ENCODE results near the gene ELL.

Gene ELL

GRCh38 chr19:18443831-18444230 lies 78.0 kb downstream of the ELL start:
- ATAC-seq = no peak
- TF ChIP-seq GLIS3 (CRISPR knock-in tag; IDR thresholded peaks at IDR 0.05) (no peak), ARNTL (CRISPR knock-in tag; IDR thresholded peaks at IDR 0.05; ENCODE audit: borderline replicate concordance, low read depth) (no peak), CREB5 (CRISPR knock-in tag; IDR thresholded peaks at IDR 0.05; ENCODE audit: low read depth) (no peak), ZNF8 (CRISPR knock-in tag; IDR thresholded peaks at IDR 0.05) (no peak), SNAI2 (CRISPR knock-in tag; IDR thresholded peaks at IDR 0.05) (no peak), ZFP30 (CRISPR knock-in tag; IDR thresholded peaks at IDR 0.05) (no peak), ZNF565 (CRISPR knock-in tag; conservative IDR thresholded peaks at IDR 0.05; ENCODE audit: low read depth) (no peak), BACH2 (CRISPR knock-in tag; IDR thresholded peaks at IDR 0.05; ENCODE audit: borderline replicate concordance) (no peak)

- no peak for ATAC-seq
- TF ChIP-seq SNAI2 (CRISPR knock-in tag; IDR thresholded peaks at IDR 0.05) (no peak), TCF4 (CRISPR knock-in tag; IDR thresholded peaks at IDR 0.05; ENCODE audit: borderline replicate concordance) (no peak), GLIS3 (CRISPR knock-in tag; IDR thresholded peaks at IDR 0.05) (no peak), PPARA (CRISPR knock-in tag; IDR thresholded peaks at IDR 0.05; ENCODE audit: borderline replicate concordance) (no peak), ZFP3 (CRISPR knock-in tag; IDR thresholded peaks at IDR 0.05) (no peak)
These were observed 78.5 kb downstream of the ELL start for GRCh38 chr19:18443406-18443805.

GRCh38 chr19:18442941-18443340 lies 78.9 kb downstream of the ELL start:
- no peak for ATAC-seq
- TF ChIP-seq ZC3H10 (CRISPR knock-in tag; IDR thresholded peaks at IDR 0.05) (no peak), CSDC2 (CRISPR knock-in tag; IDR thresholded peaks at IDR 0.05) (no peak), ZFP30 (CRISPR knock-in tag; IDR thresholded peaks at IDR 0.05) (no peak), GLIS3 (CRISPR knock-in tag; IDR thresholded peaks at IDR 0.05) (no peak), RARB (CRISPR knock-in tag; IDR thresholded peaks at IDR 0.05) (no peak), ISL1 (CRISPR knock-in tag; IDR thresholded peaks at IDR 0.05) (no peak), TCF4 (CRISPR knock-in tag; IDR thresholded peaks at IDR 0.05; ENCODE audit: borderline replicate concordance) (no peak), TOX (CRISPR knock-in tag; IDR thresholded peaks at IDR 0.05; ENCODE audit: borderline replicate concordance) (no peak), ZNF70 (CRISPR knock-in tag; IDR thresholded peaks at IDR 0.05) (no peak), POU6F1 (CRISPR knock-in tag; IDR thresholded peaks at IDR 0.05; ENCODE audit: borderline replicate concordance, low read depth) (no peak), PPARA (CRISPR knock-in tag; IDR thresholded peaks at IDR 0.05; ENCODE audit: borderline replicate concordance) (no peak), CREB5 (CRISPR knock-in tag; IDR thresholded peaks at IDR 0.05; ENCODE audit: low read depth) (no peak), OSR1 (CRISPR knock-in tag; IDR thresholded peaks at IDR 0.05) (no peak)

- ATAC-seq = no peak
- TF ChIP-seq PPARA (CRISPR knock-in tag; IDR thresholded peaks at IDR 0.05; ENCODE audit: borderline replicate concordance) = no peak
- TF ChIP-seq ZFP3 (CRISPR knock-in tag; IDR thresholded peaks at IDR 0.05) = no peak
- TF ChIP-seq POU6F1 (CRISPR knock-in tag; IDR thresholded peaks at IDR 0.05; ENCODE audit: borderline replicate concordance, low read depth) = no peak
These were observed 79.8 kb downstream of the ELL start for GRCh38 chr19:18441804-18442788.

All from SK-N-SH treated with all-trans-retinoic acid at 6 μM for 48 hours (cell line).